HG02610 (cell line): ENCODE measurements around the gene STAG3.
"Not testable (repeated sequence)": the region's sequence is repeated elsewhere in the genome, so short reads cannot be mapped to it uniquely, and the experiment has no call there.

Source experiments
- ATAC-seq: cut with Tn5 transposase; IDR thresholded peaks from one replicate; pipeline ENCODE4 v1.9.1; 2021; ENCODE audit warnings: mild to moderate bottlenecking, moderate library complexity; ENCODE audit not compliant: unreplicated experiment

STAG3 gene

DNA sequence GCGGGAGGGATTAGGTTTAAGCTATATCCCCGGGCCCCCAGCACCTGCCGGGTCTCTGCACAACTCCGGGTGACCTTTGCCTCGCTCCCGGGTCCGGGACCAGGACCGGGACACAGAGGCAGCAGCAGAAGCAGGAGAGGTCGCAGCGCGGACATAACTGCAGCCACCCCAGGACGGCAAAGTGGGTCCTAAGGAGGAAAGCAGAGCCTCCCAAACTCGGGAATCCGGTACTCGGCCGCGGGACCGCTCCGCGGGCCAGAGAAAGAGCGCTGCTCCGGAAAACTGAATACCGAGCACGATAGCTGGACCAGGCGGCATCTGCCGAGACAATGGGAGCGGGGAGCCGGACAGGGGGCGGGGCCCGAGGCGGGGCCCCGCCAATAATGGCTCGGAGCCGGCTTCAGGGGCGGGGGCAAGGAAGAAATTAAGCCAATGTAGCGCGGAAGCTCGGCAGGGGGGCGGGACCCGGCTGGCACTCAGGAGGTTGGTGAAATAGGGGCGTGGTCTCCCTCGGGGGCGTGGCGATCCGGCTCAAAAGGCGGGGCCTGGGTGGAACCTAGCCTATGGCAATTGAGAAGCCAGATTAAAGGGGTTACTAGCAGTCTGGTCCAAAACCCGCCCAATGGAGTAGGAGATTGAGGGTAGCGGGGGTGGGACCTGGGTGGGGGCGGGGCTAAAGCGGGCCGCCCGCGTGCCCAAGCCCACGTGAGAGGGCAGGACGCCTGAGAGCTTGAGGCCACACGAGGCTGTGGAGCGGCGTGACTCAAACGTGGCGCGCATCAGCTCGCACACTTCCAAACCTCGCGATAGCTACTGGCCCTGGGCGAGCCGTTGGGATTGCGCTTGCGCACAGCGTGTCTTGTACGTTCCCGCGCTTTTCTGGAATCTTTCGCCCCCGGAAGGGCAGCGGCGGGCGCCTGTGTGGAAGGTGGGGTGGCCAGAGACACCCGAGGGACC lies at the start of gene STAG3, which contains the start of gene GPC2:
STAG3 (plus strand) TSS at position 874 of the 957 bp plus-strand sequence. CDS start 2,639 bp downstream, outside the sequence.
GPC2 (minus strand) TSS at position 337 of the 957 bp plus-strand sequence; CDS start at position 155, 182 bp downstream.
- peak; percentile 85 for ATAC-seq

DNA sequence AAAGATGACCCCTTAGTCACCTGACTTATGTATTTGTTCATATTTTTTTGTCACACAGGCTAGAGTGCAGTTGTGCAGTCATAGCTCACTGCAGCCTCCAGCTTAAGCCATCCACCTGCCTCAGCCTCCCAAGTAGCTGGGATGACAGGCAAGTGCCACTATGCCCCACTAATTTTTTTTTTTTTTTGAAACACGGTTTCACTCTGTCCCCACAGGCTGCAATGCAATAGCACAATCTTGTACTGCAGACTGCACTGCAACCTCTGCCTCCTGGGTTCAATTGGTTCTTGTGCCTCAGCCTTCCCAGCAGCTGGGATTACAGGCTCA lies 49.1 kb upstream of the STAG3 start:
- ATAC-seq, result no peak

GRCh38 chr7:100130220-100130607 lies 47.5 kb upstream of the STAG3 start:
- ATAC-seq, result not testable (repeated sequence)

DNA sequence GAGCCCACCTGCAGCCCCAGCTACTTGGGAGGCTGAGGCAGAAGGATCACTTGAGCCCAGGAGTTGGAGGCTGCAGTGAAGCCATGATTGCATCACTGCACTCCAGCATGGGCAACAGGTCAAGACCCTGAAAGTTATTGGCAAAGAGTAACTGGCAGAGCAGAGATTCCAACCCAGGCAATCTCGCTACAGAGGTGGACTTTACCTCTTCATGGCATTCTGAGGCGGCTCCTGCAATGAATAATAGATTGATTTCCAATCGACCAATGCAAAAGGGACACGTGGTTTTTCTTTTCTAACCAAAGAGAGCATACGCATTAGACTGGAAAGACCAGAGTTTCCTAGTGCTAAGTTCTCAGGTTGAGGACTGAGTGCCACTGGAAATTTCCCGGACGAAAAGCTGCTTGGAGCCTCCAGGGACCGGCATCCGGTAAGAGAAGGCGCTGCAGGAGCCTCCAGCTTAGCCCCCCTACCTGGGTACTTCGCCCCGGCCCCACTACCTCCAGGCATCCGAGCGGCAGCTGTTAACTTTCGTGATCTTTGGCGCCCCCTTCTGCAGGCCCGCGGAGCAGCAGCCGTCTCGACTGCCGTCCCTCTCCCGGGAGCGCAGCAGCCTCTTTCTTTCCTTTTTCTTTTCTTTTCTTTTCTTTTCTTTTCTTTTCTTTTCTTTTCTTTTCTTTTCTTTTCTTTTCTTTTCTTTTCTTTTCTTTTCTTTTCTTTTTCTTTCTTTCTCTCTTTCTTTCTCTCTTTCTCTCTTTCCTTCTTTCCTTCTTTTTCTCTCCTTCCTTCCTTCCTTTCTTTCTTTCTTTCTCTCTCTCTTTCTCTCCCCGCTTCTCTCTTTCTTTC lies 46.9 kb upstream of the STAG3 start:
- ATAC-seq, result no peak

DNA sequence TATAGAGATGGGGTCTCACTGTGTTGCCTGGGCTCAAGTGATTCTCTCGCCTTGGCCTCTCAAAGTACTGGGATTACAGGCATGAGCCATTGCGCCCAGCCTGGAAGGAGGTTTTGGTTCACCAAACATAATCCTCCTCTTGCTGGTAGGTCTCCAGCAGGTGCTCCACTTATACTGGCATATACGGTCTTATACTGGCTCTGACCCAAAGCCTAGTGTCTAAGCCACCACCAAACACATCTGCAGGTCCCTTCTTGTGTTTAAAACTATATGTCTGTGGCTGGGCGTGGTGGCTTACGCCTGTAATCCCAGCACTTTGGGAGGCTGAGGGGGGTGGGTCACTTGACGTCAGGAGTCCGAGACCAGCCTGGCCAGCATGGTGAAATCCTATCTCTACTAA lies 45.6 kb upstream of the STAG3 start:
- no peak for ATAC-seq

DNA sequence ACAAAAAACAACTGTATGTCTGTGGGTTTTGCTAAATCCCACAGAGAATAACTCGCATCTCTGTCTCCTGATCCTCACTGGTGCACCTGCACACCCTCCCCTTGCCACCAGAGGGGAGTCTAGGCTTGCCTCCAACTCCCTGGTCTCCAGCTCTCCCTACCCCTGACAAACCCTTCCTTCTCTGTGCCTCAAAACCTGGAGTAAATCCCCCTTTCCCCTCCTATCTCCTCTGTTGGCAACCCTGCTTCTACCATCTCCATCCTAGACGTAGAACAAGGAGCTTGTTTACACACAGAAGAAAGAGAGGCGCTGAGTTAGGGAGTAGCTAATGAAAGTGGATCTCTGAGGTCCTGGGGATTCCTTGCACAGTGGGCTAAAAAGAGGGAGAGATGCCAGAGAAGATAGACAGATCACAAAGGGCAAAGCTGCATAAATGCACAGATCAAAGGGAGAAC lies 45.0 kb upstream of the STAG3 start:
- ATAC-seq, result peak; percentile 73

DNA sequence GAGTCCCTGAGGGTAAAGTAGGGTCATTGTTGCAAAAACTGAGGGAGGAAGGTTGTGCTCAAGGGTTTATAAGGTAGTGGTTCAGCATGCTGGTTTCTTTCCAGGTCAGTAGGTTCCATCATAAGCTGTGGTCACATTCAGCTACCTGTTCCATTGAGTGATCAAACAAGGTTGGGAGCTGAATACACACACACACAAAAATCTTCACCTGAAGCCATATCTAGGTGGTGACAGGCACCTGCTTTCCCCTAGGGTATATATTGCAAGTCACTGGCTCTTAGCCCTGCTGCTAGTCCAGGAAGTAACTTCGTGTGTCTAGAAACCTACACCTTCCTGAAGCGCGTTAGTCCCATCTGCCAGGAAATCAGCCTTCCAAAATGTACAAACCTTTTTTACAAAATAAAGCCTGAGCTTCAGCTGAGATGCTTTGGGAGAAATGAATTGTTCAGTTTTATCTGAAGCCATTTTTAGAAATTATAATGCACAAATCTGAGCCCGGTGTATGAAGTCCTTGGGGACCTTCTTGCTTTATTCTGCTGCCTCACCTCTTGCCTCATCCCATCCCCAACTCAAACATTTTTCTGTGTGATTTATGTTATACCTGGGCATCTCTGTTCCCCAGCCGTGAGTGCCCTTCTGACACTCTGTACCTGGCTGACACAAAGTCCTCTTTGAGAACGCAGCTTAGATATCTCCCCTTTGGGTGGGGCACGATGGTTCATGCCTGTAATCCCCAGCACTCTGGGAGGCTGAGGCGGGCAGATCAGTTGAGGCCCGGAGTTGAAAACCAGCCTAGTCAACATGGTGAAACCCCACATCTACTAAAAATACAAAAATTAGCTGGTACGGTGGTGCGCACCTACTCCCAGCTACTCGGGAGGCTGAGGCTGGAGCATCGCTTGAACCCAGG lies 39.6 kb upstream of the STAG3 start:
- no peak for ATAC-seq

DNA sequence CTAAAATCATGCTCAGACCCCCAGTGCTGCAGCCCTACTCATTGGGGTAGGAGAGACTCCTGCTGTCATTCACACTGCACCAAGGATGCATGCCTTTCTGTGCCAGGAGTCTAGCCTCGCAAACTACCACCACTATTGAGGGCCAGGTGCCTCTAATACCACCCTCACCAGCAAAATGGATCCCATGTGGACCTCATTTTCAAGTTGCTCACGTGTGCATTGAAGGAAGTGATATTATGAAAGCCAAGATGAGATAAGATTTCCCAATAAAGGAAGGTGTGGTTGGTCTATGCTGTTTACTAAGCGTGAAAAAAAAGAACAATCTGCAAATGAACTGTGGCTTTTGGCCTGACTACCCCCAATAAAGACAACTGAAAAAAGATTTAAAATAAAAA lies 36.2 kb upstream of the STAG3 start:
- no peak for ATAC-seq

- ATAC-seq, result no peak
Measured at GRCh38 chr7:100142461-100142860, 35.3 kb upstream of the STAG3 start.

GRCh38 chr7:100146350-100146749 lies 31.4 kb upstream of the STAG3 start:
- not testable (repeated sequence) for ATAC-seq

- ATAC-seq, result no peak
Measured at GRCh38 chr7:100147278-100147677, 30.4 kb upstream of the STAG3 start.

GRCh38 chr7:100148225-100148558 lies 29.5 kb upstream of the STAG3 start:
- no peak for ATAC-seq

DNA sequence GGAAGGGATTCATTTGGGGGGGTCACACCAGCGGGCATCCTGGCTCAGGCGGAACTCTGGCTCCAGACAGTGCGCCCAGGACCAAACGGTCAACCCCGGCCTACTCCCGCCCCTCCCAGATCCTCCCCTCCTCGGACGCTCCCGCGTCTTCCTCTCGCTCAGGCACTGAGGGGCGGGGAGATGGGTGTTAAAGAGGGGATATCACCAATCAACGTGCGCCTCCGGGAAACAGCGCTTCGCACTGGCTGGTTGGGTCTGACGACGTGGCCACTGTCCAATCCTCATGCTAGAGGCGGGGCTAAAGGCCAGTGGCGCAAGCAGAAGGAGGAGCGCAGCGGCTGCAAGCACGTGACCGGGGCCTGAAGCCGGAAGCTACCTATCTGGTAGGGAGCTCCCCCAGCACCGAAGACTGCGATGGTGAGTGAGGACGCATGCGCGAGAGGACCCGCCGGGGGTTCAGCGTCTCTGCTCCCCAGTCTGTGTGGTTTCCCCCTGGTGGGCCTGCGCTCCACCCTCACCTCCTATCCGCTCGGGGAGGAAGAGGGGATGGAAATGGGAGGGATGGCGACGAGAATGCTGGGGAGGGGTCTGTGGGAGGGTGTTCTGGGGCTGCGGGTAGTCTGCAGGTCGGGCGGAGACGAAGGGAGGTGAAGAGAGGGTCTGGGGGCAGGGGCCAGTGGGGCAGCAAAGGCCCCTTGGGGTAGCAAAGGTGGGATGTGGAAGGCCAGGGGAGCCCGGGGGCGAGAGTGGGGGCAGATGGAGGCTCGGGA lies 29.0 kb upstream of the STAG3 start, which contains the start of gene LAMTOR4:
LAMTOR4 (plus strand) TSS at position 360 of the 770 bp plus-strand sequence; CDS start at position 415, 55 bp downstream.
- ATAC-seq, result peak; percentile 97

DNA sequence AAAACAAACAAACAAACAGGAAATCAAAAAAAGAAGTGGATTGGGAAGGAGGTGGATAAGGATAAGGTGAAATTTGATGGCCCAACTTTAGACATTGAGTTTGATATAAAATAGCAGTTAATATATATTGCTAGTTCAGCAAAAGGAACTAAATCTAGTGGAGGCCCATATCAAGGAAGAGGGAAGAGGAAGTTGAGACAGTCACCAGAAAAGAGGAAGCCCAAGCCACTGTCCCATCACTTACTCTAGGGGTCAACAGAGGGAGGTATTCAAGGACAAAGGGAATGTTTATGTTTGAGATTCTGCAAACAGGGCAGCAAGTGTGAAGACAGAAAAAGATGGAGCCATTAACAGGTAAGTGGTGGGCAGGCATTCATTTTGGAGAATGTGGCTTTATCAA lies 25.3 kb upstream of the STAG3 start:
- no peak for ATAC-seq

- no peak for ATAC-seq
Measured at GRCh38 chr7:100152937-100153666, 24.6 kb upstream of the STAG3 start.

- ATAC-seq, result no peak
Measured at GRCh38 chr7:100153708-100154535, 23.8 kb upstream of the STAG3 start.

GRCh38 chr7:100154651-100155491 lies 22.8 kb upstream of the STAG3 start:
- no peak for ATAC-seq
